SJCRH30 (cell line): ENCODE data around the gene ODAM. TPM values are rescaled to one million over a fixed set of nuclear protein-coding genes. Genes with fewer than 3 reads are reported as not detected.

Source experiments
- DNase-seq, 2 experiments: peaks; one replicate each; pipeline ENCODE4 v3.0.0-alpha.2; 2015 to 2020
- H3K27ac ChIP-seq: fragments of 250-450 bp; sonication (Bioruptor Pico); 2 replicates; pipeline ENCODE4 v1.5.1; 2020; ENCODE audit warnings: mild to moderate bottlenecking, moderate library complexity
- H3K27me3 ChIP-seq: fragments of 250-450 bp; sonication (Bioruptor Pico); 2 replicates; pipeline ENCODE4 v1.5.1; 2020; ENCODE audit warnings: mild to moderate bottlenecking, moderate library complexity
- H3K36me3 ChIP-seq: fragments of 250-450 bp; sonication (Bioruptor Pico); 2 replicates; pipeline ENCODE4 v1.5.1; 2020; ENCODE audit warnings: mild to moderate bottlenecking, moderate library complexity
- H3K4me1 ChIP-seq: fragments of 250-450 bp; sonication (Bioruptor Pico); 2 replicates; pipeline ENCODE4 v1.5.1; 2020; ENCODE audit warnings: mild to moderate bottlenecking, moderate library complexity
- H3K4me3 ChIP-seq: fragments of 250-450 bp; sonication (Bioruptor Pico); 2 replicates; pipeline ENCODE4 v1.5.1; 2020; ENCODE audit warnings: mild to moderate bottlenecking, moderate library complexity
- H3K9me3 ChIP-seq: fragments of 250-450 bp; sonication (Bioruptor Pico); replicated peaks from 2 replicates; pipeline ENCODE4 v1.5.1; 2020; ENCODE audit warnings: mild to moderate bottlenecking, moderate library complexity
- total RNA-seq: library from RNA; depleted of rRNA; stranded (reverse); fragments of >200 nt; shearing (Covaris generic); gene quantifications from 2 replicates; pipeline ENCODE4 v1.2.3, GENCODE V29; 2014; rRNA removed

The ODAM gene, protein sequence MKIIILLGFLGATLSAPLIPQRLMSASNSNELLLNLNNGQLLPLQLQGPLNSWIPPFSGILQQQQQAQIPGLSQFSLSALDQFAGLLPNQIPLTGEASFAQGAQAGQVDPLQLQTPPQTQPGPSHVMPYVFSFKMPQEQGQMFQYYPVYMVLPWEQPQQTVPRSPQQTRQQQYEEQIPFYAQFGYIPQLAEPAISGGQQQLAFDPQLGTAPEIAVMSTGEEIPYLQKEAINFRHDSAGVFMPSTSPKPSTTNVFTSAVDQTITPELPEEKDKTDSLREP
- total RNA-seq = not detected in 2 replicates

- H3K36me3 ChIP-seq = no peaks in the 10 kb centered on the region
- H3K4me3 ChIP-seq = no peak within 1 kb of the TSS
- no peaks in the 10 kb centered on the region for H3K9me3 ChIP-seq
- H3K4me1 ChIP-seq = no peaks in the 10 kb centered on the region
- H3K27me3 ChIP-seq = no peaks in the 10 kb centered on the region
- H3K27ac ChIP-seq = no peak within 1 kb of the TSS
- DNase-seq = no peak
Measured at GRCh38 chr4:70195425-70195824, at the start of gene ODAM. TSS of gene ODAM (plus strand) at chr4:70195725. CDS start at chr4:70196544, 819 bp downstream.

- no peaks in the 10 kb centered on the region for H3K4me1 ChIP-seq
- H3K36me3 ChIP-seq = no peaks in the 10 kb centered on the region
- H3K27ac ChIP-seq = no peak overlapping the region
- DNase-seq = no peak
- no peaks in the 10 kb centered on the region for H3K9me3 ChIP-seq
- H3K27me3 ChIP-seq = no peaks in the 10 kb centered on the region
- H3K4me3 ChIP-seq = no peak overlapping the region
Measured at GRCh38 chr4:70151271-70151670, 44.3 kb upstream of the ODAM start.

DNA sequence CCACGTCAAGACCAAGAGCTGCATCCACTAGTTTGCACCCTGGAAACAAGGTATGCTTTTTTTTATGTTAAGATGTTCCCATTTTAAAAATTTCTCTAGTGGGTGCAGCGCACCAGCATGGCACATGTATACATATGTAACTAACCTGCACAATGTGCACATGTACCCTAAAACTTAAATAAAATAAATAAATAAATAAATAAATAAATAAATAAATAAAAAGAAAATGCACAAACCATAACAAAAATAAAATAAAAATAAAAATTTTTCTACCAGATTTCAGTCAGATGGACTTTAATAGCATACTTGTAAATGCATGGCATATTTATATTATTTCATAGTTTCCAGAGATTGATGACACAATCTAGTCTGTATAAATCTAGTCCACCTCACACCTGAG, 43.4 kb upstream of the ODAM start:
- no peak overlapping the region for H3K4me3 ChIP-seq
- no peak for DNase-seq
- no peaks in the 10 kb centered on the region for H3K4me1 ChIP-seq
- H3K36me3 ChIP-seq = no peaks in the 10 kb centered on the region
- no peaks in the 10 kb centered on the region for H3K9me3 ChIP-seq
- no peaks in the 10 kb centered on the region for H3K27me3 ChIP-seq
- H3K27ac ChIP-seq = no peak overlapping the region

DNA sequence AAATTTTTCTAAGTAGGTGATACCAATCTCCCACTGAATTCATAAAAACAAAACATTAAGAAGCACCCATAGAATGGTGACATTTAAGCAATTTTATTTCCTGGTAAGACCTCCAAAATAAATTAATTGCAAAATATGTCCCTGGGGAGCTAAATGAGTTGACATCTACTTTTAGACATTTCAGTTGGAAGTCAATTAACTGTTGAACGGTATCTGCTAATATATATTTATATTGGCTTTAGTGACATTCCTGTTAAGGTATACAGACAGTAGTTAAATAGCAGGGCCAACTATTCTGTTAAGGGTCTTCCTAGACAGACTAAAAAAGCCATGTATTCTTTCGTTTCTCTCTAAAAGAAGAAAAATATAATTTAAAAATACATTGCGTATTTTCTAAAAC, 41.6 kb upstream of the ODAM start, which contains the start of gene PRR27:
PRR27 (plus strand) TSS at position 301 of the 400 bp plus-strand sequence. CDS start 139 bp downstream, outside the sequence.
- no peak for DNase-seq
- H3K36me3 ChIP-seq = no peaks in the 10 kb centered on the region
- no peaks in the 10 kb centered on the region for H3K9me3 ChIP-seq
- H3K27ac ChIP-seq = no peak within 1 kb of the TSS
- no peaks in the 10 kb centered on the region for H3K4me1 ChIP-seq
- H3K27me3 ChIP-seq = no peaks in the 10 kb centered on the region
- no peak within 1 kb of the TSS for H3K4me3 ChIP-seq

DNA sequence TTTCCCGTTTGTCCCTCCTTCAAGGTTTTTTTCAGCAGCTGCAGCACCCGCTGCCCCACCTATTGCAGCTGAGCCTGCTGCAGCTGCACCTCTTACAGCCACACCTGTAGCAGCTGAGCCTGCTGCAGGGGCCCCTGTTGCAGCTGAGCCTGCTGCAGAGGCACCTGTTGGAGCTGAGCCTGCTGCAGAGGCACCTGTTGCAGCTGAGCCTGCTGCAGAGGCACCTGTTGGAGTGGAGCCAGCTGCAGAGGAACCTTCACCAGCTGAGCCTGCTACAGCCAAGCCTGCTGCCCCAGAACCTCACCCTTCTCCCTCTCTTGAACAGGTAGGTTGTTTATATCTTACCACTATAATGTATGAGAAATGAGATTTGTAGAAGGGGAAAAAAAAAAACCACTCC, 36.9 kb upstream of the ODAM start:
- Histone ChIP-seq H3K36me3 (no peaks in the 10 kb centered on the region), H3K9me3 (no peaks in the 10 kb centered on the region), H3K4me3 (no peak overlapping the region), H3K4me1 (no peaks in the 10 kb centered on the region), H3K27ac (no peak overlapping the region), H3K27me3 (no peaks in the 10 kb centered on the region)
- no peak for DNase-seq

DNA sequence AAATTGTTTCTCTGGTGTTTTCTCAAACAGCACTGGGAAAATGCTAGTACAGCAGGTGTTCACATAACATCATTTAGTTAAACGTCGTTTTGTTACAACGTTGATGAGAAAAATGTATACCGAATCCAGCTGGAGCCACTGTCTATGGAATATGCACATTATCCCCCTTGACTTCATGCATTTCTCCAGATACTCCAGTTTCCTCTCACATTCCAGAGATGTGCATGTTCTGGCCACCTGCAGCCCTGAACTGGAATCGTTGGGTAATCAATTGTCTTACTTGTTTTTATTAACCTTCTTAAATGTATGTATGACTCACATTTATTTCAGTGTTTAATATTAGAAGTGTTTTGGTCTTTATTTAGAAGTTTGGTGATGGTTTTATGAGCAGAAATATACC, 18.4 kb upstream of the ODAM start:
- Histone ChIP-seq H3K4me1 (no peaks in the 10 kb centered on the region), H3K4me3 (no peak overlapping the region), H3K27me3 (no peaks in the 10 kb centered on the region), H3K36me3 (no peaks in the 10 kb centered on the region), H3K27ac (no peak overlapping the region), H3K9me3 (no peaks in the 10 kb centered on the region)
- no peak for DNase-seq

- DNase-seq = no peak
- Histone ChIP-seq H3K4me1 (no peaks in the 10 kb centered on the region), H3K27me3 (no peaks in the 10 kb centered on the region), H3K9me3 (no peaks in the 10 kb centered on the region), H3K4me3 (no peak overlapping the region), H3K36me3 (no peaks in the 10 kb centered on the region), H3K27ac (no peak overlapping the region)
Measured at GRCh38 chr4:70178075-70178660, 17.4 kb upstream of the ODAM start.

GRCh38 chr4:70179811-70180210, 15.7 kb upstream of the ODAM start:
- Histone ChIP-seq H3K36me3 (no peaks in the 10 kb centered on the region), H3K4me3 (no peak overlapping the region), H3K27me3 (no peaks in the 10 kb centered on the region), H3K9me3 (no peaks in the 10 kb centered on the region), H3K4me1 (no peaks in the 10 kb centered on the region), H3K27ac (no peak overlapping the region)
- no peak for DNase-seq

DNA sequence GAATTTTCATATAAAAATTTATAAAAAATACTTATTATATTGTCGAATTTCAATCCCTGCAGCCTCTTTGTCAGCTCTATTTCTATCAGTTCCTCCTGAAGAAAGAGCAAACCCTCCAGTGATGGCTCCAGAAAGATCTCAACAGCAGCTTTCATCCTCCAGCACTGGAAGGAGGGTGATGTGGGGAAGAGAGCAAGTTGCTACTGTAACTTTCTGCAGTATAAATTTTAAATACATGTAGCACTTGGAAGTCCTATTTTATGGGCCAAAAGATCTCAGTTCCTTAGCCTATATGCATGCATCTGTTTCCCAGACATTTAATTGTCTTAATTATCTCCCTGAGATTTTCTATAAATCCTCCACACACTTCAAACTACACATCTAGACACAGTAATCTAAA, 13.7 kb upstream of the ODAM start:
- Histone ChIP-seq H3K27me3 (no peaks in the 10 kb centered on the region), H3K4me1 (no peaks in the 10 kb centered on the region), H3K27ac (no peak overlapping the region), H3K4me3 (no peak overlapping the region), H3K36me3 (no peaks in the 10 kb centered on the region), H3K9me3 (no peaks in the 10 kb centered on the region)
- DNase-seq = no peak

GRCh38 chr4:70182517-70183167, 12.9 kb upstream of the ODAM start:
- Histone ChIP-seq H3K27me3 (no peaks in the 10 kb centered on the region), H3K4me3 (no peak overlapping the region), H3K27ac (no peak overlapping the region), H3K9me3 (no peaks in the 10 kb centered on the region), H3K4me1 (no peaks in the 10 kb centered on the region), H3K36me3 (no peaks in the 10 kb centered on the region)
- DNase-seq = no peak

DNA sequence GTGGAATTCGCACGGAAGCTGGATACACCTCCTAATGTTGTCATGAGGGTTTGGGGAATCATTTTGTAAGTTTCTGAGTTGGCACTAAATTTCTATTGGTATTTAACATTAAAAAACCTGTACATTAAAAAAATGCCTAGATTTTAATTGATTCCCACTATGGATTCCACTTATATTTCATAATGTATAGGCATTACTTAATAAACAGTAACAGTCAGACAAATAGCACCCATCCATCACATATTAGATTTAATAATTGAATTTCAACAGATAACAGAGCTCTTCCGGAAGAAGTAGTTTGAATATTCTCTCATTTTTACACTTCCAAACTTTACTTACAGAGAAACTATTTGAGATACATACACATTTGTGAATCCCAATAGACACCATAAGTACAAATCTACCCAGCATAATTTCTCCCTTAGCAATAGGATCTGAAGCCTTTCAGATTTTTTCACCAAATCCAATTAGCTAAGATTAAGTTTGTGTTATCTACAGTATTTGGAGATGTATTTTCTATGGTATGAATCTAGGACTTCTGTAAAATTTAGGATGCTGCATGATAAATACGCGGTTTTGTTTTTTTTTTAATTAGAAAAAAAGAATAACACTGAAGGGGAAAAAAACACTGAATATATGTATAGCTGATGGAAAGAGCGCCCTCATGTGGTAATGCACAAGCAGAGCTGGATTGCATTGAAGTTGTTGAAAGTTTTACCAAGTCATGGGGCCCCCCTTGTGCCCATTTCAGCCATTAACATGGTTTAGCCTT, 12.2 kb upstream of the ODAM start:
- no peaks in the 10 kb centered on the region for H3K36me3 ChIP-seq
- no peaks in the 10 kb centered on the region for H3K9me3 ChIP-seq
- H3K4me1 ChIP-seq = no peaks in the 10 kb centered on the region
- no peaks in the 10 kb centered on the region for H3K27me3 ChIP-seq
- H3K4me3 ChIP-seq = no peak overlapping the region
- peak; percentile 30 to 77 for DNase-seq
- no peak overlapping the region for H3K27ac ChIP-seq

GRCh38 chr4:70183940-70184246, 11.6 kb upstream of the ODAM start:
- Histone ChIP-seq H3K27ac (no peak overlapping the region), H3K27me3 (no peaks in the 10 kb centered on the region), H3K4me1 (no peaks in the 10 kb centered on the region), H3K9me3 (no peaks in the 10 kb centered on the region), H3K4me3 (no peak overlapping the region), H3K36me3 (no peaks in the 10 kb centered on the region)
- DNase-seq = no peak

DNA sequence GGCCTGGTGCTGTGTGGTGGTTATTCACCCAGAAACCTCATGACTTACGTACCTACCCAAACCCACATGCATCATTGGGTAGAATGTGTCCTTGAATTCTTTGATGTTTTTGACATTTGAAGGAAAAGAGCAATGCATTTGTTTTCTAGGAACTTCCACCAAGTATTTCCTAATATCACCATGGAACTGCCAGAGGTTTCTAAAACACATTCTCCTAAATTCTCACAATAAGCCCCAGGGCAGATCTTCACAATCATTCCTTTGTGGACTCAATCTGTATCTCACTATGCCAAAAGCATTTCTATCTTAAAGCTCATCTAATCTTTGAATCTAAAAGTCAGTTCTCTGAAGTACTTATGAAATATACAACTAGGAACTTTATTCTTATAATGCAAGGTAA, 8.3 kb upstream of the ODAM start:
- Histone ChIP-seq H3K4me1 (no peaks in the 10 kb centered on the region), H3K36me3 (no peaks in the 10 kb centered on the region), H3K4me3 (no peak overlapping the region), H3K9me3 (no peaks in the 10 kb centered on the region), H3K27ac (no peak overlapping the region), H3K27me3 (no peaks in the 10 kb centered on the region)
- DNase-seq = no peak

- no peaks in the 10 kb centered on the region for H3K27me3 ChIP-seq
- H3K9me3 ChIP-seq = no peaks in the 10 kb centered on the region
- H3K4me3 ChIP-seq = no peak overlapping the region
- no peaks in the 10 kb centered on the region for H3K36me3 ChIP-seq
- H3K4me1 ChIP-seq = no peaks in the 10 kb centered on the region
- no peak for DNase-seq
- no peak overlapping the region for H3K27ac ChIP-seq
Measured at GRCh38 chr4:70190579-70190978, 4.9 kb upstream of the ODAM start.

DNA sequence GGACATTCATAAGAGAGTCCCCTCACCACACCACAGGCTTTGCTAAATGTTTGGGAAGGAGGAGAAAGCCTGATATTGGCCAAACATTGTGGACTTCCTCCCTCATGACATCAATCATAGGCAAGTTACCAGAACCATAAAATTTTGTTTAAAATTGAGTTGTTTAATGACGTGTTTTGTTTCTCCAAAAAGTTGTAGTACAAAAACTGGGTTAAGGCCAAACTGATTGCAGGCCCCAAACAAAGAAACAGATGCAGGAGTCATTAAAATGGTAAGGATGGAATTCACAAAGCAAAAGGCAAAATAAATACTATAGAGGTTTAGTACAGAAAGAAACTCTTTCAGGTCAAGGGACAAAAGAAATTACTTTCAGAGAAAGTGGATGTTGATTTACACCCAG, 3.9 kb upstream of the ODAM start:
- Histone ChIP-seq H3K4me3 (no peak overlapping the region), H3K27me3 (no peaks in the 10 kb centered on the region), H3K36me3 (no peaks in the 10 kb centered on the region), H3K27ac (no peak overlapping the region), H3K4me1 (no peaks in the 10 kb centered on the region), H3K9me3 (no peaks in the 10 kb centered on the region)
- DNase-seq = no peak
